ENCODE measurements around the gene MCMBP.

DNA sequence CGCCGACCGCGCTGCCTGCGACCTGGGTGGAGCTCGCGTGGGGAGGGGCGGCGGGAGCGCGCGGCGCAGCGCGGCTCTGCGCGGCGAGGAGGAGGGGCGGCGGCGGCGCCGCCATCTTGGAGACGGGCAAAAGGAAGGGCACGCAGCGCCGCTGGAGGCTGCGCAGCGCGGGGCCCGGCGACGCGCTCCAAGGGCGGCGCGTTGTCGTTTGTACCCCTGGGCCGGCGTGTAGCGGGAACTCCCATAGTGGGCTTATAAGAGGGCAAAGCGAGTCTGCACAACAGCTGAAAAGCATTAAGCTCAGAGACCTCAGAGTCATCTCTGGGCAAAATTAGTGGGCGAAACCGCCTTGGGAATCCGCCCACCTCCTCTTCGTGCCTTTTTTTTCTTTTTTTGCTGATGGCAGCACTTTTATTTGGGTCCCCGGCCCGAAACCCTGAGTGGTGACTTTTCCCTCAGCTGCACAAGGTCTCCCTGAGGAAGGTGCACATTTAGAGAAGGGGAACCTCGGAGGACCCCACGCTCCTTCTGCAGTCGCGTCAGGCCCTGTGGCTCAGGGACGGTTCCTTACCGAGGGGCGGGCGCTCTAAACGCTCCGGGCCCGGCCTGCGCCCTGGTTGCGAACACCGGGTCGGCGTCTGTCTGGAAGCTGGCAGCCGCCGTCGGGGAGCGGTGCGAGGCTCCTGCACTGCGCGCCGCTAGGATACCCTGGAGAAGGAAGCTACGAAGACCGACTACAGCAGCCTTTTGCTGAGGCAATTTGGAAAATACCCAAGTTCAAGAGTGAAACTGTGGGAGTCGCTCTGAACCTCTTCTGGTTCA, 428 bp upstream of the MCMBP start:
- TF ChIP-seq ZBTB1 (tag by site-specific recombination; IDR thresholded peaks at IDR 0.05), result no peak
- TF ChIP-seq, protein P1, sequence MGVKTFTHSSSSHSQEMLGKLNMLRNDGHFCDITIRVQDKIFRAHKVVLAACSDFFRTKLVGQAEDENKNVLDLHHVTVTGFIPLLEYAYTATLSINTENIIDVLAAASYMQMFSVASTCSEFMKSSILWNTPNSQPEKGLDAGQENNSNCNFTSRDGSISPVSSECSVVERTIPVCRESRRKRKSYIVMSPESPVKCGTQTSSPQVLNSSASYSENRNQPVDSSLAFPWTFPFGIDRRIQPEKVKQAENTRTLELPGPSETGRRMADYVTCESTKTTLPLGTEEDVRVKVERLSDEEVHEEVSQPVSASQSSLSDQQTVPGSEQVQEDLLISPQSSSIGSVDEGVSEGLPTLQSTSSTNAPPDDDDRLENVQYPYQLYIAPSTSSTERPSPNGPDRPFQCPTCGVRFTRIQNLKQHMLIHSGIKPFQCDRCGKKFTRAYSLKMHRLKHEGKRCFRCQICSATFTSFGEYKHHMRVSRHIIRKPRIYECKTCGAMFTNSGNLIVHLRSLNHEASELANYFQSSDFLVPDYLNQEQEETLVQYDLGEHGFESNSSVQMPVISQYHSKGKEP (tag by site-specific recombination; IDR thresholded peaks at IDR 0.05), result peak; percentile 69
- TF ChIP-seq, protein P2, sequence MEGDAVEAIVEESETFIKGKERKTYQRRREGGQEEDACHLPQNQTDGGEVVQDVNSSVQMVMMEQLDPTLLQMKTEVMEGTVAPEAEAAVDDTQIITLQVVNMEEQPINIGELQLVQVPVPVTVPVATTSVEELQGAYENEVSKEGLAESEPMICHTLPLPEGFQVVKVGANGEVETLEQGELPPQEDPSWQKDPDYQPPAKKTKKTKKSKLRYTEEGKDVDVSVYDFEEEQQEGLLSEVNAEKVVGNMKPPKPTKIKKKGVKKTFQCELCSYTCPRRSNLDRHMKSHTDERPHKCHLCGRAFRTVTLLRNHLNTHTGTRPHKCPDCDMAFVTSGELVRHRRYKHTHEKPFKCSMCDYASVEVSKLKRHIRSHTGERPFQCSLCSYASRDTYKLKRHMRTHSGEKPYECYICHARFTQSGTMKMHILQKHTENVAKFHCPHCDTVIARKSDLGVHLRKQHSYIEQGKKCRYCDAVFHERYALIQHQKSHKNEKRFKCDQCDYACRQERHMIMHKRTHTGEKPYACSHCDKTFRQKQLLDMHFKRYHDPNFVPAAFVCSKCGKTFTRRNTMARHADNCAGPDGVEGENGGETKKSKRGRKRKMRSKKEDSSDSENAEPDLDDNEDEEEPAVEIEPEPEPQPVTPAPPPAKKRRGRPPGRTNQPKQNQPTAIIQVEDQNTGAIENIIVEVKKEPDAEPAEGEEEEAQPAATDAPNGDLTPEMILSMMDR (tag by site-specific recombination; IDR thresholded peaks at IDR 0.05), result 0 out of 2 replicates have a peak, but pooled peaks have one; percentile 20
- TF ChIP-seq, protein P3, sequence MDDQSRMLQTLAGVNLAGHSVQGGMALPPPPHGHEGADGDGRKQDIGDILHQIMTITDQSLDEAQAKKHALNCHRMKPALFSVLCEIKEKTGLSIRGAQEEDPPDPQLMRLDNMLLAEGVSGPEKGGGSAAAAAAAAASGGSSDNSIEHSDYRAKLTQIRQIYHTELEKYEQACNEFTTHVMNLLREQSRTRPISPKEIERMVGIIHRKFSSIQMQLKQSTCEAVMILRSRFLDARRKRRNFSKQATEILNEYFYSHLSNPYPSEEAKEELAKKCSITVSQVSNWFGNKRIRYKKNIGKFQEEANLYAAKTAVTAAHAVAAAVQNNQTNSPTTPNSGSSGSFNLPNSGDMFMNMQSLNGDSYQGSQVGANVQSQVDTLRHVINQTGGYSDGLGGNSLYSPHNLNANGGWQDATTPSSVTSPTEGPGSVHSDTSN (CRISPR knock-in tag; IDR thresholded peaks at IDR 0.05), result peak; percentile 95

Data from HEK293 (cell line).